ENCODE results near the gene NR2E3. TPM values are rescaled to one million over a fixed set of nuclear protein-coding genes. Genes with fewer than 3 reads are reported as not detected.

Gene NR2E3
- total RNA-seq, 1 donor from 2014 or later: not detected

- Histone ChIP-seq H3K36me3 (no peaks in the 10 kb centered on the region), H3K27ac (replicated peaks) (peak overlapping the region; percentile 51), H3K4me3 (peak overlapping the region; percentile 33), H3K9me3 (replicated peaks) (no peaks in the 10 kb centered on the region), H3K4me1 (peaks cover 42% of the 10 kb centered on the region), H3K27me3 (ENCODE audit: low read depth) (peaks cover 11% of the 10 kb centered on the region)
- intact Hi-C loops (cut with micrococcal nuclease): loop anchor here (10.0 kb wide), 1 partner anchor 363 kb away; no protein-coding TSS in a partner anchor
- DNase-seq: no peak
- TF ChIP-seq CTCF (IDR thresholded peaks at IDR 0.05; ENCODE audit: borderline replicate concordance): no peak
Measured at GRCh38 chr15:71807691-71808091, 2.7 kb upstream of the NR2E3 start.

- intact Hi-C loops (cut with micrococcal nuclease): loop anchor here (10.0 kb wide), 1 partner anchor 364 kb away; no protein-coding TSS in a partner anchor
- no peaks in the 10 kb centered on the region for H3K36me3 ChIP-seq
- TF ChIP-seq CTCF (IDR thresholded peaks at IDR 0.05; ENCODE audit: borderline replicate concordance): no peak
- H3K27ac ChIP-seq (replicated peaks): peak overlapping the region; percentile 51
- H3K27me3 ChIP-seq (ENCODE audit: low read depth): peaks cover 11% of the 10 kb centered on the region
- no peak for DNase-seq
- no peaks in the 10 kb centered on the region for H3K9me3 ChIP-seq (replicated peaks)
- H3K4me3 ChIP-seq: peak overlapping the region; percentile 33
- peaks cover 50% of the 10 kb centered on the region for H3K4me1 ChIP-seq
Measured at GRCh38 chr15:71808311-71809020, 1.9 kb upstream of the NR2E3 start.

- intact Hi-C loops (cut with micrococcal nuclease): loop anchor here (10.0 kb wide), 1 partner anchor 365 kb away; no protein-coding TSS in a partner anchor
- TF ChIP-seq CTCF (IDR thresholded peaks at IDR 0.05; ENCODE audit: borderline replicate concordance): no peak
- Histone ChIP-seq H3K9me3 (replicated peaks) (no peaks in the 10 kb centered on the region), H3K4me1 (peaks cover 49% of the 10 kb centered on the region), H3K4me3 (no peak overlapping the region), H3K27ac (replicated peaks) (no peak overlapping the region), H3K36me3 (no peaks in the 10 kb centered on the region), H3K27me3 (ENCODE audit: low read depth) (peaks cover 11% of the 10 kb centered on the region)
- DNase-seq: no peak
Measured at GRCh38 chr15:71809346-71809745, 1.0 kb upstream of the NR2E3 start.

- intact Hi-C loops (cut with micrococcal nuclease): no loop called here
- peaks cover 11% of the 10 kb centered on the region for H3K27me3 ChIP-seq (ENCODE audit: low read depth)
Measured at GRCh38 chr15:71811036-71811736, 832 bp downstream of the NR2E3 start.

More at GRCh38 chr15:71811036-71811736, 832 bp downstream of the NR2E3 start:
- no peak overlapping the region for H3K27ac ChIP-seq (replicated peaks)
- no peaks in the 10 kb centered on the region for H3K36me3 ChIP-seq
- peaks cover 40% of the 10 kb centered on the region for H3K4me1 ChIP-seq
- DNase-seq: no peak
- H3K4me3 ChIP-seq: no peak overlapping the region
- no peak for TF ChIP-seq CTCF (IDR thresholded peaks at IDR 0.05; ENCODE audit: borderline replicate concordance)
- H3K9me3 ChIP-seq (replicated peaks): no peaks in the 10 kb centered on the region

Measured in left ventricle myocardium inferior (tissue), 1 donor.